HG03432 (cell line): ENCODE measurements around the gene RAB33A.
"Not testable (repeated sequence)": the region's sequence is repeated elsewhere in the genome, so short reads cannot be mapped to it uniquely, and the experiment has no call there.

Experiments used
- ATAC-seq: cut with Tn5 transposase; IDR thresholded peaks from one replicate; pipeline ENCODE4 v1.9.1; 2021; ENCODE audit warnings: mild to moderate bottlenecking, moderate library complexity; ENCODE audit not compliant: unreplicated experiment

The RAB33A gene

GRCh38 chrX:130231184-130231583 lies 59.4 kb downstream of the RAB33A start:
- ATAC-seq, result not testable (repeated sequence)
